AG09309 (cell line): ENCODE measurements around the gene EGR1.
"Not testable (repeated sequence)": the region's sequence is repeated elsewhere in the genome, so short reads cannot be mapped to it uniquely, and the experiment has no call there.

ENCODE experiments used
- DNase-seq: peaks from one replicate; pipeline ENCODE4 v3.0.0-alpha.2; 2010; ENCODE audit warnings: low read depth
- H3K4me3 ChIP-seq: 2 replicates; pipeline ENCODE4 v1.5.1; 2011; ENCODE audit warnings: mild to moderate bottlenecking, low read depth, low read length, moderate library complexity; ENCODE audit not compliant: control insufficient read depth
- TF ChIP-seq, protein P1 (sequence below): IDR thresholded peaks from 2 replicates; pipeline ENCODE4 v1.5.1; 2011; ENCODE audit warnings: mild to moderate bottlenecking, low read depth, low read length, inconsistent platforms; ENCODE audit not compliant: insufficient read depth, control insufficient read depth; ENCODE audit errors: missing control alignments

Gene EGR1

DNA sequence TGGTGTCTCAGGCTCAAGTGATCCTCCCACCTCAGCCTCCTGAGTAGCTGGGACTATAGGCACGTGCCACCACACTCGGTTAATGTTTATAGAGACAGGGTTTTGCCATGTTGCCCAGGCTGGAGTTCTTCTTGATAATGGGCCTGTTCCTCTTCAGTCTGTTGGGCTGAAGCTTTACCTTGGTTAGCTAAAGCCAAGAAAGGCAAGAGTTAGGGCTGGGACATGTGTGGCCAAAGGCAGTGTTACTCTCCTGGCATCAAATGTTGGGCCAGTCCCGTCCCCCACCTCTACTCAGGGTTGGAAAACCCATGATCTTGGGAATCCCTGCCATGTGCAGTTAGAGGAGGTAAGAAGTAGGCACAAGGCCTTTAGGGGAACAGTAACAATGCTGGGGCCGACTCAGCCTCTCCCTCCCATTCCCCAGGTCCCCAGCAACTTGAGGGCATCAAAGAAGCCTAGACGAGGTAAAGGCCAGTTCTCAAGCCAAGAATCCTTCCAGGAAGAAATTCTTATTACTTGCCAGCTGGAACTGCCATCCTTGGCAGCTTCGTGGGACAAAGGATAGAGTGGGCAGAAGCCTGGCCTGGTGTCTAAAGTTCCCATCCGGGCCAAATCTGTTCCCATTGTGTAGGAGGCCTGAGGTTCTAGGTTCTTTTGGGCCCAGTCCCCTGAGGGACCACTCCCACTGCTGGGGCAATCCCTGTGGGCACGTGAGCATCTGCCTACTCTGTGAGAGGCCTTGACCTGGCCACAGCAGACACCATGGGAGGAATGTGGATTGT is 4.5 kb downstream of the EGR1 start:
- TF ChIP-seq, protein P1, sequence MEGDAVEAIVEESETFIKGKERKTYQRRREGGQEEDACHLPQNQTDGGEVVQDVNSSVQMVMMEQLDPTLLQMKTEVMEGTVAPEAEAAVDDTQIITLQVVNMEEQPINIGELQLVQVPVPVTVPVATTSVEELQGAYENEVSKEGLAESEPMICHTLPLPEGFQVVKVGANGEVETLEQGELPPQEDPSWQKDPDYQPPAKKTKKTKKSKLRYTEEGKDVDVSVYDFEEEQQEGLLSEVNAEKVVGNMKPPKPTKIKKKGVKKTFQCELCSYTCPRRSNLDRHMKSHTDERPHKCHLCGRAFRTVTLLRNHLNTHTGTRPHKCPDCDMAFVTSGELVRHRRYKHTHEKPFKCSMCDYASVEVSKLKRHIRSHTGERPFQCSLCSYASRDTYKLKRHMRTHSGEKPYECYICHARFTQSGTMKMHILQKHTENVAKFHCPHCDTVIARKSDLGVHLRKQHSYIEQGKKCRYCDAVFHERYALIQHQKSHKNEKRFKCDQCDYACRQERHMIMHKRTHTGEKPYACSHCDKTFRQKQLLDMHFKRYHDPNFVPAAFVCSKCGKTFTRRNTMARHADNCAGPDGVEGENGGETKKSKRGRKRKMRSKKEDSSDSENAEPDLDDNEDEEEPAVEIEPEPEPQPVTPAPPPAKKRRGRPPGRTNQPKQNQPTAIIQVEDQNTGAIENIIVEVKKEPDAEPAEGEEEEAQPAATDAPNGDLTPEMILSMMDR: no peak
- DNase-seq: peak; percentile 71
- no peak overlapping the region for H3K4me3 ChIP-seq

DNA sequence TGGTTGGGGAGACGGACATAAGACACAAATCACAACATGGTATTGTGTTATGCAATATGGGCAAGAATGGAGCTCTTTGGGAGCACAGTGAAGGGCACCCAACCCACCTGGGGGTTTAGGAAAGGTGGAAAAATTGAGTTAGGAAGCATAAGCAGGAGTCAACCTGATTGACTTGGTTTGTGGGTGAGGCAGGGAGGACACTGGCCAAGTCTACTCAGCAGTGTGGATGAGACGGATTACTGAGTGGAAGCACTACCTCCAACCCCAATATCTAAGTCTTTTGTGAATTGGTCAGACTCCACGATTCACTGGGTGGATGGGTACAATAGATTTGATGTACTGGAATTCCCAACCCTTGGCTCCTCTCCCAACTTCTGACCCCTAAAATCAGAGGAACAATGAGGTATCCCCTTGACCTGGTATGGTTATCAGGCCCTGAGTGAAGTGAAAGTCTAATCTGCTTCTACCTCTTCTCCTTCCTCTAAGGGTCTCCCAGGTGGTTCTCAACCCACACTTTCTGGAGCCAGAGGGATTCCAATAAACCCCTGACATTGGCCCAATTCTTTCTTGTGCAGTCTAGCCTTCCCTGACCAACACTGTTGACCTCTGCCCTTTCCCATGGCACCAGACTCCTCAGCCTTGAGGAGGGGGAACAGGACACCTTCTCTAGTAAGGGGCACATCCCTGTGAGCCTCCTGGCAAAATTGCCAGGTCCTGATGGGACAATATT is 5.2 kb downstream of the EGR1 start:
- no peak for DNase-seq
- TF ChIP-seq, protein P1: no peak

DNA sequence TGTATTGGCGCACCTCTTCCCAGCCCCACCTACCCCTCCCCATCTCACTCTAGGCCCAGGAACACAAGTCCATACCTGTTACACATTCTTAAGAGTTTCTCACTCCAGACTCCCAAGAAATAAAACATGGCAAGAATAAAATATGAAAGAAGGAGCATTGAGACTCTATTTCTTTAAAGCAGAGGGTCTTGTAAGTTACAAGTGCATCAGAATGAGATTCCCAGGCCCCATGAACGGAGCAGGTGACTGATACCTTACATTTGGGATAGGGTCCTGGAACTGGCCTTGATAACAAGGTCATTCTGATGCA is 5.7 kb downstream of the EGR1 start:
- TF ChIP-seq, protein P1: no peak
- DNase-seq: no peak
- H3K4me3 ChIP-seq: no peak overlapping the region

More for the DNA sequence above, 5.2 kb downstream of the EGR1 start:
- no peak overlapping the region for H3K4me3 ChIP-seq

DNA sequence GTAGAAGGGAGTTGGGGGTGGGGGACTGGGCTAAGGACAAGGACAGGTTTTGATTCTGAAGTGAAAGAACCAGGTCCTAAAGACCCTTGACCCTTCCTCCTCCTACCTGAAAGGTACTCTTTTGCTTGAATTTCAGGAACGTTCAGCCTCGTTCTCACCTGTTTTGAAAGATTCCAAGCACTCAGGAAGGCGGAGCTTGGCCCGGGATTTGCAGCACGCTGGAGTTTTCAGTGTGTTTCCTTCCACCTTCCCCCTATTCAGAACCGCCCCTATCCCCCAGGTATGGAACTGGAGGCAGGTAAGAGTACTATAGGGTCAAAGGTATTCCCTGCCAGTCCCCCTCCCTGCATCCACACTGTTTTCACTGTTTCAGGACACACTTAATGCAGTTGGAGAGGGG is 7.1 kb downstream of the EGR1 start:
- no peak for DNase-seq
- H3K4me3 ChIP-seq: no peak overlapping the region
- TF ChIP-seq, protein P1: no peak

DNA sequence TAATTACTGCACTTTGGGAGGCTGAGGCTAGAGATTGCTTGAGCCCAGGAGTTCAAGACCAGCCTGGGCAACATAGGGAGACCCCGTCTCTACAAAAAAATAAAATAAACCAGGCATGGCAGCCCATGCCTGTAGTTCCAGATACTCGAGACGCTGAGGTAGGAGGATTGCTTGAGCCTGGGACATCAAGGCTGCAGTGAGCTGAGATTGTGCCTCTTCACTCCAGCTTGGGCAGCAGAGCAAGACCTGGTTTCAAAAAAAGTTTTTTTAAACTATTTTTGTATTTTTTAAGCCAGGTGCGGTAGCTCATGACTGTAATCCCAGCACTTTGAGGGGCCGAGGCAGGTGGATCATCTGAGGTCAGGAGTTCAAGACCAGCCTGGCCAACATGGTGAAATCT is 7.9 kb downstream of the EGR1 start:
- not testable (repeated sequence) for DNase-seq, H3K4me3 ChIP-seq

DNA sequence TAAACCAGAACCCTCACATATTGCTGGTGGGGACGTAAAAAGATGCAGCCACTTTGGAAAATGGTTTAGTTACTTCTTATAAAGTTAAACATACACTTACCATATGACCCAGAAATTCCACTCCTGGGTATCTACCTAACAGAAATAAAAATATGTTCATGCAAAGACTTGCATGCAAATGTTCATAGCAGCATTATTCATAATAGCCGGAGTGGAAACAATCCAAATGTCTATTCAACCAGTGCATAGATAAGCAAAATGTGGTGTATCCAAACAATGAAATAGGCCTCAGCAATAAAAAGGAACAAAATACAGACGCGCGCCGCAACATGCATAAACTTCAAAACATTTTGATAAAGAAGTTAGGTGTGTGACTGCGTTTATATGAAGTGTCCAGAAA is 11.6 kb downstream of the EGR1 start:
- H3K4me3 ChIP-seq: no peak overlapping the region
- no peak for DNase-seq
- TF ChIP-seq, protein P1: no peak

DNA sequence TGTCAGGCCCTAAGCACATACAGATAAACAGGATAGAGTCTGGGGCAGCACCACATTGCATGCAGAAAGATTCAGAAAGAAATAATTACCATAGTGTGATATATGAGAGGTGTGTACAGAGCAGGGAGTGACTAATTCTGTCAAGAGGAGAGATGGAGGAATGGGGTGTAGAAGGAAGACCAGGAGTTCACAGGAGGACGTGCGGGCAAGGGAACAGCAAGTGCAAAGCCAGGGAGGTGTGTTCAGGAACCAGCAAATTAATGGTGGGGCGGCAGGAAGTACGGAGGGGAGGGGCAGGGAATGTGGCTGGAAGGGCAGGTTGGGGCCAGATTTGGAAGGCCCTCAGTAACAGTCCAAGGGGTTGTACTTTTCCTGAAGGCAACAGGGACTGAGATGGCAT is 17.4 kb downstream of the EGR1 start:
- TF ChIP-seq, protein P1: no peak
- no peak overlapping the region for H3K4me3 ChIP-seq
- DNase-seq: no peak
